GM04503 (cell line): ENCODE data around the gene CALHM4.
"Not testable (repeated sequence)": the region's sequence is repeated elsewhere in the genome, so short reads cannot be mapped to it uniquely, and the experiment has no call there.

ENCODE experiments used
- DNase-seq: peaks from one replicate; pipeline ENCODE4 v3.0.0-alpha.2; 2012; ENCODE audit warnings: low read depth

Gene CALHM4

GRCh38 chr6:116577486-116577885 lies 23.9 kb downstream of the CALHM4 start:
- DNase-seq = no peak

DNA sequence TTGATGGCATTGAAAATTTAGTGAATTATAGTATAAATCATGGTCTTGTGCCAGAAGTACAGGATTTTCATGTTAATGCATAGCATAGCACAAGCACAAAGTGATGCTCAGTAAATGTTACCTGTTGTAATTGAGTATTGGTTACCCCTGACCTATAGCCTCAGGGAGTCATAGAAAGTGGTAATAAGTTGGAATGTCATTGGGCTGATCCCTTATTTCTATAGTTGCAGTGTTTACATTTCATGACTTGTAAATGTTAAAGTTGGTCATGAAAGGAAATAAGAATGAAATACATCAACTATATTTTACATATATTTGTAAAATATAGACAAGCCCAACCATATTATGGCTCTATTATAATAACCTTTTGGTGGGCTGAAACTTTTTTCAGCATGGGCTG lies 24.8 kb downstream of the CALHM4 start:
- DNase-seq = no peak

- no peak for DNase-seq
Measured at GRCh38 chr6:116579143-116579542, 25.6 kb downstream of the CALHM4 start.

DNA sequence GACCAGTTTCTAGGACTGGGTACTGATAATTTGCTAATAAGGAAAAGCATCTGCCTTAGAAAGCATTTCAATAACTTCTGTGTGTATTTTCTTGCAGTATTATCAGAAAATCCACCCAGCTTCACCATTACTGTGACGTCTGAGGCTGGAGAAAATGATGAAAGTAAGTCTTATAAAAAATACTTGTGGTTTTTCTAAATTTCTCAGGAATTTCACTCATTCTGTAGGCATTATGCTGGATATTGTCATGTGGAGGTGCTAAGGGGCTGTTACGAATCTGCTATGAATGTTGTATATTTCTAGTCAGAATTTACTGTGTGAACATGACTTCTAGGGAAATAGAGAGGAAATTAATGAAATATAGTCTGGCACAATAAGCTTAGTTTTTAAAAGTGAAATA lies 26.6 kb downstream of the CALHM4 start:
- no peak for DNase-seq

GRCh38 chr6:116586276-116586675 lies 32.7 kb downstream of the CALHM4 start:
- no peak for DNase-seq

- no peak for DNase-seq
Measured at GRCh38 chr6:116586738-116587137, 33.2 kb downstream of the CALHM4 start.

GRCh38 chr6:116595247-116595646 lies 41.7 kb downstream of the CALHM4 start:
- no peak for DNase-seq

DNA sequence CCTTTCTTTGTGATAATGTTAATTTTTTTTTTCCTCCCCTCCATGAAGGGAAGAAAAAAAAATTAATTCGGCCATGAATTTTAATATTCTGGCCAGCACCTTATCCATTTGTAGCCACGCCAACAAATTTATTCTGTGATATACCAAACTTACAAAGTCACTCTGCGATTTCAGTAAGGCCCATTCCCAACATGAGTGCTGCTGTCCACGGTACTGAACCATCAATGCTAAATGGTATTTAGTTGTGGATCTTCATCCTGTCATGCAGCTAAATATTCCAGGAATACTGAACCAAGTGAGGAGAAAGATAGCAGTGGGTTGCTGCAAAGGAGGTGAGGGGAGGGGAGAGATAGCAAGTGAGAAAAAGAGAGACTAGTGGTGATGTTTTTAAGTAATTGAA lies 43.3 kb downstream of the CALHM4 start:
- DNase-seq = no peak

- DNase-seq = not testable (repeated sequence)
Measured at GRCh38 chr6:116603916-116604315, 50.4 kb downstream of the CALHM4 start.

- DNase-seq = not testable (repeated sequence)
Measured at GRCh38 chr6:116604868-116605267, 51.3 kb downstream of the CALHM4 start.

- no peak for DNase-seq
Measured at GRCh38 chr6:116605935-116606334, 52.4 kb downstream of the CALHM4 start.
